ENCODE measurements around the gene C5orf63. TPM values are rescaled to one million over a fixed set of nuclear protein-coding genes. Genes with fewer than 3 reads are reported as not detected.
A peak's percentile ranks its signal among the peaks of the same experiment; 100 is the strongest.

The C5orf63 gene
- total RNA-seq, 4 donors from 2014 or later = 0.98 to 2.3 (median 1.6) TPM

GRCh38 chr5:127077366-127077765 lies 4.1 kb upstream of the C5orf63 start:
- Histone ChIP-seq H3K4me1 (peaks cover 0 to 7% (median 2%) of the 10 kb centered on the region in 4 donors), H3K36me3 (no peaks in the 10 kb centered on the region), H3K27me3 (peaks cover 0 to 9% (median 0%) of the 10 kb centered on the region in 4 donors), H3K4me3 (no peak overlapping the region), H3K9me3 (no peaks in the 10 kb centered on the region), H3K27ac (replicated peaks in 1 of 4) (no peak overlapping the region)
- WGBS = 78% methylated on average over 1 of the region's 1 CpG
- DNase-seq (ENCODE audit: extremely low spot score) = peak; percentile 8
- TF ChIP-seq EP300 (IDR thresholded peaks at IDR 0.05) (no peak), POLR2A (IDR thresholded peaks at IDR 0.05; ENCODE audit: low read depth) (no peak), CTCF (IDR thresholded peaks at IDR 0.05) (no peak), POLR2AphosphoS5 (IDR thresholded peaks at IDR 0.05) (no peak)
- intact Hi-C loops (cut with DNase I) = no loop called here

DNA sequence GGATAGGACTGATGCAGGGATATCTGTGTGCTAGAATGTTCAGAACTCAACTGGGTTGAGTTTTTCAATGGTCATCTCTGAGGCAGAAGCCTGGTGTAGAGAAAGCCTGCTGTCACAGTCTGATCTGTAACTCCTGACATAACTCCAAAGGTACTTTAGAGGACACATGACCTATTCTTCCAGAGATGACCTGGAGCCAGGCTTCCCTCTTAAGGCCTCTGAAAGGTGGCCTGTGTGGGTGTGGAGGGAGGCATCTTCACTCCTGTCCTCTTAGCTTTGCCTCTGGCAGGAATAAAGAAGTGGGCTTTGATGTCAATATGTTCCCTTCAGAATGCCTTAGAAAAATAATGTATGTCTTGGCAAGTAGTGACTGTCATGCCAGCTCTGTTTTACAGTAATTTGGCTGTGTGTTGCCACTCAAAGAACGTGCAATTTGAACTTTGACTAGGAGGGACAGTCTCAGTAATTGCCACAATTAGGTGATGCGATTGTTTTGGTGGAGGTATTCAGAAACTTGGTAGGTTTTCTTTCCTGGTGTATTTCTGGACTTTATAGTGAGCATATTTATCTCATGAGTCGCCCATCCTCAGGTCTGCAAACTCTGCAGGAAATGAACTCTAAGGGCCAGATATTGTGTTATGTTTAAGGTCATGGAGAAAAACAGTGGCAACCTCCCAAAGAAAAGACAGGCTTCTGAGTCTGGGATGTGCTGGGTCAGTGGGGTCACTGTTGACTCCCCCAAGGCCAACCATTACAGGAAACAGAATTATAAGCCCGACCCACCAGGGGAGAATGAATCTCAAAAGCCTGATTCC lies 3.2 kb upstream of the C5orf63 start:
- H3K9me3 ChIP-seq = no peaks in the 10 kb centered on the region
- peak; percentile 84 for DNase-seq (ENCODE audit: extremely low spot score)
- H3K4me3 ChIP-seq = no peak overlapping the region
- TF ChIP-seq POLR2A (IDR thresholded peaks at IDR 0.05; ENCODE audit: low read depth) = no peak
- no peak for TF ChIP-seq EP300 (IDR thresholded peaks at IDR 0.05)
- no peak for TF ChIP-seq CTCF (IDR thresholded peaks at IDR 0.05)
- TF ChIP-seq POLR2AphosphoS5 (IDR thresholded peaks at IDR 0.05) = no peak
- peaks cover 0 to 9% (median 0%) of the 10 kb centered on the region in 4 donors for H3K27me3 ChIP-seq
- intact Hi-C loops (cut with DNase I) = no loop called here
- no peaks in the 10 kb centered on the region for H3K36me3 ChIP-seq
- WGBS = 57% methylated on average over 4 of the region's 4 CpGs
- H3K27ac ChIP-seq (replicated peaks in 1 of 4) = no peak overlapping the region
- peaks cover 0 to 7% (median 2%) of the 10 kb centered on the region in 4 donors for H3K4me1 ChIP-seq

- 86% methylated on average over 3 of the region's 3 CpGs for WGBS
- H3K27me3 ChIP-seq = peaks cover 0 to 9% (median 0%) of the 10 kb centered on the region in 4 donors
- H3K4me3 ChIP-seq = no peak overlapping the region
- intact Hi-C loops (cut with DNase I) = no loop called here
- TF ChIP-seq EP300 (IDR thresholded peaks at IDR 0.05) (no peak), POLR2A (IDR thresholded peaks at IDR 0.05; ENCODE audit: low read depth) (no peak), CTCF (IDR thresholded peaks at IDR 0.05) (no peak), POLR2AphosphoS5 (IDR thresholded peaks at IDR 0.05) (no peak)
- peaks cover 0 to 7% (median 3%) of the 10 kb centered on the region in 4 donors for H3K4me1 ChIP-seq
- DNase-seq (ENCODE audit: extremely low spot score) = no peak
- H3K36me3 ChIP-seq = no peaks in the 10 kb centered on the region
- no peak overlapping the region for H3K27ac ChIP-seq (replicated peaks in 1 of 4)
- no peaks in the 10 kb centered on the region for H3K9me3 ChIP-seq
These were observed 1.2 kb upstream of the C5orf63 start for GRCh38 chr5:127074466-127074865.

DNA sequence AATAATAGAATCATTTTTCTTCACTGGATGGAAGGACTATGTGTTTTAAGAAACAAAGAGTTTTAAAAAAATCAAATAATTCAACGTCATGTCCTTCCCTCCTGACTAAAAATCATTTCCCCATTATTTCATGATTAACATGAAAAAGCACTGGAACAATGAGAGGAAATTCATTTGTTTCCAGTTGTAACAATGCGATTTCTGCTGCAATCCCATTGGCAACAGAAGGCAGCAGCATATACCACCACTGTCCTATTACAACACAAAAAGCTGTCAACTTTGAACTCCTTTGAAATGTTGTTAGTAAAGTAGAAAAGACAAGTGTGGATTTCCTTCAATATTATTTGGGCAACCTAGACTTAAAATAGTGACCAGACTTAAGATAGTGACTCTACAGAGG lies 3.1 kb downstream of the C5orf63 start:
- Histone ChIP-seq H3K4me1 (peaks cover 0 to 8% (median 6%) of the 10 kb centered on the region in 4 donors), H3K27me3 (no peaks in the 10 kb centered on the region), H3K9me3 (no peaks in the 10 kb centered on the region), H3K4me3 (no peak overlapping the region), H3K27ac (replicated peaks in 1 of 4) (peak overlapping the region in 1 of 4 donors; percentile 22), H3K36me3 (no peaks in the 10 kb centered on the region)
- DNase-seq (ENCODE audit: extremely low spot score) = peak; percentile 0
- 83% methylated on average over 2 of the region's 2 CpGs for WGBS
- TF ChIP-seq EP300 (IDR thresholded peaks at IDR 0.05) (no peak), POLR2AphosphoS5 (IDR thresholded peaks at IDR 0.05) (no peak), CTCF (IDR thresholded peaks at IDR 0.05) (no peak), POLR2A (IDR thresholded peaks at IDR 0.05; ENCODE audit: low read depth) (no peak)
- intact Hi-C loops (cut with DNase I) = no loop called here
